Liver (tissue), 9 donors: Measurements from ENCODE around the gene BRD3. TPM values are rescaled to one million over a fixed set of nuclear protein-coding genes. Genes with fewer than 3 reads are reported as not detected.

Source experiments
- DNase-seq: peaks from one replicate; pipeline ENCODE4 v3.0.0-alpha.2; 2017; ENCODE audit warnings: low spot score
- H3K27ac ChIP-seq, 2 donors: one replicate each; pipeline ENCODE4 v1.7.0; 2013; ENCODE audit warnings: inconsistent platforms in 2 of 2, low read length in 2 of 2, control low read depth in 1 of 2, low read depth in 1 of 2, mild to moderate bottlenecking in 1 of 2
- H3K27me3 ChIP-seq, 4 donors: one replicate each; pipeline versions ENCODE4 v1.6.1 to v1.7.0; 2013; ENCODE audit warnings: low read length in 3 of 4, inconsistent platforms in 1 of 4, mild to moderate bottlenecking in 1 of 4, moderate library complexity in 1 of 4; ENCODE audit not compliant: control insufficient read depth in 4 of 4, insufficient read depth in 4 of 4
- H3K36me3 ChIP-seq, 4 donors: one replicate each; pipeline versions ENCODE4 v1.6.1 to v1.7.0; 2013; ENCODE audit warnings: low read length in 3 of 4, mild to moderate bottlenecking in 3 of 4, low read depth in 1 of 4, moderate library complexity in 1 of 4; ENCODE audit not compliant: control insufficient read depth in 4 of 4, insufficient read depth in 3 of 4
- H3K4me1 ChIP-seq, 4 donors: one replicate each; pipeline versions ENCODE4 v1.6.1 to v1.7.0; 2013; ENCODE audit warnings: low read length in 3 of 4, mild to moderate bottlenecking in 3 of 4, moderate library complexity in 1 of 4; ENCODE audit not compliant: control insufficient read depth in 4 of 4, insufficient read depth in 4 of 4
- H3K4me3 ChIP-seq, 3 donors: one replicate each; pipeline versions ENCODE4 v1.6.1 to v1.7.0; 2013; ENCODE audit warnings: low read length in 3 of 3, control low read depth in 1 of 3, low read depth in 1 of 3, mild to moderate bottlenecking in 1 of 3
- H3K9ac ChIP-seq, 2 donors: one replicate each; pipeline ENCODE4 v1.7.0; 2013; ENCODE audit warnings: low read length in 2 of 2, mild to moderate bottlenecking in 2 of 2, moderate library complexity in 2 of 2, control low read depth in 1 of 2, low read depth in 1 of 2
- H3K9me3 ChIP-seq, 4 donors: one replicate each; pipeline versions ENCODE4 v1.6.1 to v1.7.0; 2013; ENCODE audit warnings: low read length in 3 of 4; ENCODE audit not compliant: control insufficient read depth in 4 of 4
- ATF3 ChIP-seq: IDR thresholded peaks from 2 replicates; pipeline ENCODE4 v1.6.1; 2016; ENCODE audit warnings: antibody characterized with exemption
- CTCF ChIP-seq: fragments of 150-350 bp; IDR thresholded peaks from 2 replicates; pipeline ENCODE4 v1.5.1; 2017; ENCODE audit warnings: improper control_type of control experiment, low read depth, low read length; ENCODE audit not compliant: missing input control
- EGR1 ChIP-seq, 2 donors: IDR thresholded peaks; 2 replicates each; pipeline ENCODE4 v1.6.1; 2016 to 2018; ENCODE audit warnings: antibody characterized with exemption in 2 of 2, low read depth in 2 of 2
- FOXA1 ChIP-seq: IDR thresholded peaks from 2 replicates; pipeline ENCODE4 v1.6.1; 2016; ENCODE audit warnings: antibody characterized with exemption
- GABPA ChIP-seq, 2 donors: IDR thresholded peaks in 1 of 2; conservative IDR thresholded peaks in 1 of 2; 2 replicates each; pipeline ENCODE4 v1.6.1; 2016; ENCODE audit warnings: antibody characterized with exemption in 2 of 2, mild to moderate bottlenecking in 1 of 2, moderate library complexity in 1 of 2
- HNF4G ChIP-seq: IDR thresholded peaks from 2 replicates; pipeline ENCODE4 v1.6.1; 2016; ENCODE audit warnings: antibody characterized with exemption
- MAX ChIP-seq: IDR thresholded peaks from 2 replicates; pipeline ENCODE4 v1.6.1; 2016; ENCODE audit warnings: antibody characterized with exemption
- RAD21 ChIP-seq, 2 donors: IDR thresholded peaks; 2 replicates each; pipeline ENCODE4 v1.6.1; 2016; ENCODE audit warnings: antibody characterized with exemption in 2 of 2, mild to moderate bottlenecking in 2 of 2
- REST ChIP-seq: IDR thresholded peaks from 2 replicates; pipeline ENCODE4 v1.6.1; 2016; ENCODE audit warnings: antibody characterized with exemption, mild to moderate bottlenecking
- RXRA ChIP-seq, 2 donors: IDR thresholded peaks; 2 replicates each; pipeline ENCODE4 v1.6.1; 2017 to 2018; ENCODE audit warnings: antibody characterized with exemption in 2 of 2, mild to moderate bottlenecking in 1 of 2
- TAF1 ChIP-seq: conservative IDR thresholded peaks from 2 replicates; pipeline ENCODE4 v1.6.1; 2016; ENCODE audit warnings: antibody characterized with exemption, mild to moderate bottlenecking
- YY1 ChIP-seq: IDR thresholded peaks from 2 replicates; pipeline ENCODE4 v1.6.1; 2016; ENCODE audit warnings: antibody characterized with exemption, mild to moderate bottlenecking
- WGBS: extraction: QIAGEN DNeasy Blood & Tissue Kit; methylation state at CpG from one replicate; pipeline ENCODE4 v1.1.7; 2013; 5-methylcytosine and 5-hydroxymethylcytosine counted together
- polyA plus RNA-seq, 2 donors: library from polyadenylated mRNA; stranded (reverse) in 1 of 2; unstranded in 1 of 2; fragments of 200-250 nt in 1 of 2; fragments of >200 nt in 1 of 2; fragmentation: Nextera tagmentation in 1 of 2; extraction: Ambion mirVana in 1 of 2; gene quantifications; one replicate each; pipeline versions ENCODE4 v1.2.1 to v1.2.3, GENCODE V29; 2013 to 2015
- total RNA-seq, 2 donors: library from RNA; depleted of rRNA; stranded (reverse); fragments of >200 nt; gene quantifications; one replicate each; pipeline ENCODE4 v1.2.3, GENCODE V29; 2014
- donor health status: healthy.
- donor health status: healthy.
- donor health status: healthy.
- donor health status: healthy.
- donor health status: healthy.

BRD3 gene
- total and polyA plus RNA-seq, 4 donors, result 7.2 to 17.7 (median 12.7) TPM

- TF ChIP-seq GABPA (IDR thresholded peaks at IDR 0.05 in 1 of 2, conservative IDR thresholded peaks at IDR 0.05 in 1 of 2), result no peak
- no peak for TF ChIP-seq MAX
- TF ChIP-seq RXRA (IDR thresholded peaks at IDR 0.05), result no peak
- TF ChIP-seq REST, result no peak
- TF ChIP-seq TAF1, result no peak
- Histone ChIP-seq H3K27ac (no peak overlapping the region), H3K9me3 (no peaks in the 10 kb centered on the region), H3K27me3 (no peaks in the 10 kb centered on the region), H3K4me1 (peaks cover 0 to 9% (median under 1%) of the 10 kb centered on the region in 4 donors), H3K36me3 (peaks cover 16 to 45% (median 27%) of the 10 kb centered on the region in 4 donors), H3K9ac (no peak overlapping the region), H3K4me3 (no peak overlapping the region)
- no peak for DNase-seq
- 94% methylated on average over 20 of the region's 20 CpGs for WGBS
Measured at GRCh38 chr9:134039386-134040175, 28.2 kb downstream of the BRD3 start.

- H3K27ac ChIP-seq, result no peak overlapping the region
- H3K27me3 ChIP-seq, result no peaks in the 10 kb centered on the region
- peaks cover 0 to 2% (median 0%) of the 10 kb centered on the region in 4 donors for H3K4me1 ChIP-seq
- TF ChIP-seq YY1 (no peak), CTCF (no peak), ATF3 (no peak), FOXA1 (no peak), EGR1 (IDR thresholded peaks at IDR 0.05; ENCODE audit: low read depth in 2 of 2) (no peak), RAD21 (IDR thresholded peaks at IDR 0.05) (no peak), HNF4G (no peak)
- 99% methylated on average over 2 of the region's 2 CpGs for whole genome bisulfite sequencing
- DNase-seq, result no peak
- no peaks in the 10 kb centered on the region for H3K9me3 ChIP-seq
- H3K4me3 ChIP-seq, result no peak overlapping the region
- H3K9ac ChIP-seq, result no peak overlapping the region
- H3K36me3 ChIP-seq, result peaks cover 29 to 60% (median 37%) of the 10 kb centered on the region in 4 donors
Measured at GRCh38 chr9:134037641-134038040, 30.2 kb downstream of the BRD3 start.
